ENCODE measurements around the gene FN3KRP.
"Not testable (repeated sequence)": the region's sequence is repeated elsewhere in the genome, so short reads cannot be mapped to it uniquely, and the experiment has no call there.

The FN3KRP gene

GRCh38 chr17:82734987-82735866, 18.7 kb downstream of the FN3KRP start, which contains the start of gene FN3K:
FN3K (plus strand) TSS chr17:82735615; CDS start chr17:82735637, 22 bp downstream.
- H3K79me2 ChIP-seq (ENCODE audit: control insufficient read depth, insufficient read depth, low read length, unreplicated experiment): no peaks in the 10 kb centered on the region
- H3K4me1 ChIP-seq (ENCODE audit: control insufficient read depth, insufficient read depth, low read length, unreplicated experiment): no peaks in the 10 kb centered on the region
- H3K27ac ChIP-seq (ENCODE audit: low read depth, low read length): no peak within 1 kb of the TSS
- peak within 1 kb of the TSS; percentile 76 for H3K4me3 ChIP-seq (ENCODE audit: low read depth, low read length)
- H3K27me3 ChIP-seq (ENCODE audit: insufficient read depth, low read length): no peaks in the 10 kb centered on the region
- peaks cover 17% of the 10 kb centered on the region for H3K36me3 ChIP-seq (ENCODE audit: insufficient read depth, low read length)
- H2AFZ ChIP-seq (ENCODE audit: low read length, unreplicated experiment): peak within 1 kb of the TSS; percentile 53

GRCh38 chr17:82736511-82737185, 20.1 kb downstream of the FN3KRP start:
- H3K36me3 ChIP-seq (ENCODE audit: insufficient read depth, low read length): peaks cover 25% of the 10 kb centered on the region
- no peak overlapping the region; the same call in 1 of the 2 replicates for H3K4me3 ChIP-seq (ENCODE audit: low read depth, low read length)
- H2AFZ ChIP-seq (ENCODE audit: low read length, unreplicated experiment): no peak overlapping the region
- H3K4me1 ChIP-seq (ENCODE audit: control insufficient read depth, insufficient read depth, low read length, unreplicated experiment): no peaks in the 10 kb centered on the region
- no peak overlapping the region for H3K27ac ChIP-seq (ENCODE audit: low read depth, low read length)
- no peaks in the 10 kb centered on the region for H3K27me3 ChIP-seq (ENCODE audit: insufficient read depth, low read length)
- H3K79me2 ChIP-seq (ENCODE audit: control insufficient read depth, insufficient read depth, low read length, unreplicated experiment): no peaks in the 10 kb centered on the region

GRCh38 chr17:82737967-82738877, 21.7 kb downstream of the FN3KRP start:
- Histone ChIP-seq H3K4me1 (ENCODE audit: control insufficient read depth, insufficient read depth, low read length, unreplicated experiment) (no peaks in the 10 kb centered on the region), H3K27ac (ENCODE audit: low read depth, low read length) (no peak overlapping the region), H3K36me3 (ENCODE audit: insufficient read depth, low read length) (peaks cover 21% of the 10 kb centered on the region), H3K79me2 (ENCODE audit: control insufficient read depth, insufficient read depth, low read length, unreplicated experiment) (no peaks in the 10 kb centered on the region), H3K4me3 (ENCODE audit: low read depth, low read length) (no peak overlapping the region), H3K27me3 (ENCODE audit: insufficient read depth, low read length) (no peaks in the 10 kb centered on the region), H2AFZ (ENCODE audit: low read length, unreplicated experiment) (no peak overlapping the region)

GRCh38 chr17:82740906-82741759, 24.6 kb downstream of the FN3KRP start:
- H3K4me3 ChIP-seq (ENCODE audit: low read depth, low read length): no peak overlapping the region
- no peak overlapping the region for H2AFZ ChIP-seq (ENCODE audit: low read length, unreplicated experiment)
- H3K79me2 ChIP-seq (ENCODE audit: control insufficient read depth, insufficient read depth, low read length, unreplicated experiment): no peaks in the 10 kb centered on the region
- no peaks in the 10 kb centered on the region for H3K4me1 ChIP-seq (ENCODE audit: control insufficient read depth, insufficient read depth, low read length, unreplicated experiment)
- no peak overlapping the region for H3K27ac ChIP-seq (ENCODE audit: low read depth, low read length)
- no peaks in the 10 kb centered on the region for H3K27me3 ChIP-seq (ENCODE audit: insufficient read depth, low read length)
- peaks cover 13% of the 10 kb centered on the region; the same call in 1 of the 2 replicates for H3K36me3 ChIP-seq (ENCODE audit: insufficient read depth, low read length)

- Histone ChIP-seq H3K4me1 (ENCODE audit: control insufficient read depth, insufficient read depth, low read length, unreplicated experiment) (no peaks in the 10 kb centered on the region), H2AFZ (ENCODE audit: low read length, unreplicated experiment) (no peak overlapping the region), H3K27me3 (ENCODE audit: insufficient read depth, low read length) (no peaks in the 10 kb centered on the region), H3K4me3 (ENCODE audit: low read depth, low read length) (no peak overlapping the region), H3K36me3 (ENCODE audit: insufficient read depth, low read length) (peaks cover 13% of the 10 kb centered on the region; the same call in 1 of the 2 replicates), H3K27ac (ENCODE audit: low read depth, low read length) (no peak overlapping the region), H3K79me2 (ENCODE audit: control insufficient read depth, insufficient read depth, low read length, unreplicated experiment) (no peaks in the 10 kb centered on the region)
Measured at GRCh38 chr17:82743344-82744219, 27.1 kb downstream of the FN3KRP start.

GRCh38 chr17:82744736-82745135, 28.2 kb downstream of the FN3KRP start:
- H3K4me1 ChIP-seq (ENCODE audit: control insufficient read depth, insufficient read depth, low read length, unreplicated experiment); H3K79me2 ChIP-seq (ENCODE audit: control insufficient read depth, insufficient read depth, low read length, unreplicated experiment); H2AFZ ChIP-seq (ENCODE audit: low read length, unreplicated experiment); H3K27me3 ChIP-seq (ENCODE audit: insufficient read depth, low read length); H3K4me3 ChIP-seq (ENCODE audit: low read depth, low read length); H3K27ac ChIP-seq (ENCODE audit: low read depth, low read length): not testable (repeated sequence)
- H3K36me3 ChIP-seq (ENCODE audit: insufficient read depth, low read length): peaks cover 13% of the 10 kb centered on the region; the same call in 1 of the 2 replicates

- Histone ChIP-seq H2AFZ (ENCODE audit: low read length, unreplicated experiment) (no peak overlapping the region), H3K27ac (ENCODE audit: low read depth, low read length) (no peak overlapping the region), H3K4me1 (ENCODE audit: control insufficient read depth, insufficient read depth, low read length, unreplicated experiment) (no peaks in the 10 kb centered on the region)
Measured at GRCh38 chr17:82745524-82745923, 29.0 kb downstream of the FN3KRP start.

GRCh38 chr17:82748756-82749155, 32.2 kb downstream of the FN3KRP start:
- no peak overlapping the region for H2AFZ ChIP-seq (ENCODE audit: low read length, unreplicated experiment)
- peaks cover 12% of the 10 kb centered on the region for H3K79me2 ChIP-seq (ENCODE audit: control insufficient read depth, insufficient read depth, low read length, unreplicated experiment)

More at GRCh38 chr17:82745524-82745923, 29.0 kb downstream of the FN3KRP start:
- H3K36me3 ChIP-seq (ENCODE audit: insufficient read depth, low read length): peaks cover 10% of the 10 kb centered on the region; the same call in 1 of the 2 replicates
- no peaks in the 10 kb centered on the region for H3K27me3 ChIP-seq (ENCODE audit: insufficient read depth, low read length)
- H3K79me2 ChIP-seq (ENCODE audit: control insufficient read depth, insufficient read depth, low read length, unreplicated experiment): no peaks in the 10 kb centered on the region
- H3K4me3 ChIP-seq (ENCODE audit: low read depth, low read length): no peak overlapping the region

GRCh38 chr17:82750241-82750908, 33.9 kb downstream of the FN3KRP start:
- no peak overlapping the region for H3K27ac ChIP-seq (ENCODE audit: low read depth, low read length)
- no peaks in the 10 kb centered on the region for H3K36me3 ChIP-seq (ENCODE audit: insufficient read depth, low read length)
- H3K27me3 ChIP-seq (ENCODE audit: insufficient read depth, low read length): no peaks in the 10 kb centered on the region
- no peak overlapping the region for H3K4me3 ChIP-seq (ENCODE audit: low read depth, low read length)
- H3K4me1 ChIP-seq (ENCODE audit: control insufficient read depth, insufficient read depth, low read length, unreplicated experiment): no peaks in the 10 kb centered on the region
- H3K79me2 ChIP-seq (ENCODE audit: control insufficient read depth, insufficient read depth, low read length, unreplicated experiment): peaks cover 26% of the 10 kb centered on the region
- H2AFZ ChIP-seq (ENCODE audit: low read length, unreplicated experiment): no peak overlapping the region

More at GRCh38 chr17:82748756-82749155, 32.2 kb downstream of the FN3KRP start:
- Histone ChIP-seq H3K4me1 (ENCODE audit: control insufficient read depth, insufficient read depth, low read length, unreplicated experiment) (no peaks in the 10 kb centered on the region), H3K27me3 (ENCODE audit: insufficient read depth, low read length) (no peaks in the 10 kb centered on the region), H3K27ac (ENCODE audit: low read depth, low read length) (no peak overlapping the region), H3K36me3 (ENCODE audit: insufficient read depth, low read length) (no peaks in the 10 kb centered on the region), H3K4me3 (ENCODE audit: low read depth, low read length) (no peak overlapping the region)
